Tibial artery (tissue), 4 donors: Measurements from ENCODE around the gene ADCY9.

Experiments
- DNase-seq, 2 donors: peaks; one replicate each; pipeline ENCODE4 v3.0.0-alpha.2; 2019
- H3K27ac ChIP-seq, 2 donors: fragments of 200-600 bp; sonication (generic) in 1 of 2; 1 replicate in 1 of 2; 2 replicates in 1 of 2; pipeline ENCODE4 v1.5.1; 2018 to 2019; ENCODE audit warnings: mild to moderate bottlenecking in 1 of 2
- H3K27me3 ChIP-seq, 2 donors: fragments of 200-600 bp; sonication (generic) in 1 of 2; one replicate each; pipeline versions ENCODE4 v1.5.1 to v1.6.0; 2016 to 2019
- H3K36me3 ChIP-seq, 3 donors: fragments of 200-600 bp; sonication (generic) in 2 of 3; one replicate each; pipeline ENCODE4 v1.5.1; 2016 to 2019; ENCODE audit warnings: mild to moderate bottlenecking in 2 of 3
- H3K4me1 ChIP-seq, 4 donors: fragments of 200-600 bp; sonication (generic) in 2 of 4; 1 replicate in 3 of 4; 2 replicates in 1 of 4; pipeline ENCODE4 v1.5.1; 2016 to 2019
- H3K4me3 ChIP-seq, 2 donors: fragments of 200-600 bp; sonication (generic) in 1 of 2; 1 replicate in 1 of 2; 2 replicates in 1 of 2; pipeline ENCODE4 v1.5.1; 2018 to 2019; ENCODE audit warnings: mild to moderate bottlenecking in 2 of 2
- H3K9me3 ChIP-seq, 3 donors: fragments of 200-600 bp; sonication (generic) in 1 of 3; one replicate each; pipeline ENCODE4 v1.5.1; 2016 to 2019
- intact Hi-C: fragments of 100-400 bp; cut with DNase I; formaldehyde crosslinking; loops from one replicate; pipeline ENCODE4 v1.15.0; 2023; ENCODE audit warnings: low total_unique reads
- TF ChIP-seq, protein P1 (sequence below), 2 experiments: fragments of 200-600 bp in 1 of 2; fragments of 450-650 bp in 1 of 2; IDR thresholded peaks; one replicate each; pipeline ENCODE4 v1.5.1; 2017 to 2019; ENCODE audit warnings: antibody characterized with exemption in 2 of 2, mild to moderate bottlenecking in 1 of 2, moderate library complexity in 1 of 2

ADCY9 gene

DNA sequence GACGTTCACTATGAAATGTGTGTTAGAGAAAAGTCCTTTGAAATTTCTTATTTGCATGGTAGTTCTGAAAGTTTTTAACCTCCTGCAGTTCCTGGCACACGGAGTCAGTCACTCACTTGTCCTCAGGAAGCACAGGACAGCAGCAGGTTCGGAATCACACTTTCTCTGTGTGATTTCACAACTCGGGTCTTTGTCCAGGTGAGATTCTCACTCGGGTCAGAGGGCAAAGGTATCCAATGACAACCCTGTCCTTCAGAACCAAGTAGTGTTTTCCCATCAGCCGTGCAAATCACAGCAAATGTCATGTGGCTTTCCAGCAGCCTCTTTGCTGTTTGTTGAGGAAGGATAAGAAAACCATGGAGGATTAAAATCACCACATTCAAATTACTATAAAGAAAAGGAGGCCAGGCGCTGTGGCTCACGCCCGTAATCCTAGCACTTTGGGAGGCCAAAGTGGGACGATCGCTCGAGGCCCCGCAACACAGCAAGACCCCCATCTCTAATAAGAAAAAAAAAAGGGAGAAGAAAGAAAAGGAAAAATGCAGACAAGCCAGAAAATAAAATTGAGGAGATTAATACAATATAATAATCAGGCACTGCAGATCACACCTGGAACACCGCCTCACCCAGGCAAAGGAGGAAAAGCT is 22.0 kb downstream of the ADCY9 start:
- H3K27me3 ChIP-seq, result no peaks in the 10 kb centered on the region
- H3K36me3 ChIP-seq, result no peaks in the 10 kb centered on the region
- H3K4me1 ChIP-seq, result peaks cover 0 to 84% (median 40%) of the 10 kb centered on the region in 4 donors
- H3K27ac ChIP-seq, result peak overlapping the region; percentile 61 to 64
- DNase-seq, result peak; percentile 9 to 50
- peak overlapping the region in 1 of 2 donors; percentile 41 for H3K4me3 ChIP-seq
- TF ChIP-seq, protein P1, sequence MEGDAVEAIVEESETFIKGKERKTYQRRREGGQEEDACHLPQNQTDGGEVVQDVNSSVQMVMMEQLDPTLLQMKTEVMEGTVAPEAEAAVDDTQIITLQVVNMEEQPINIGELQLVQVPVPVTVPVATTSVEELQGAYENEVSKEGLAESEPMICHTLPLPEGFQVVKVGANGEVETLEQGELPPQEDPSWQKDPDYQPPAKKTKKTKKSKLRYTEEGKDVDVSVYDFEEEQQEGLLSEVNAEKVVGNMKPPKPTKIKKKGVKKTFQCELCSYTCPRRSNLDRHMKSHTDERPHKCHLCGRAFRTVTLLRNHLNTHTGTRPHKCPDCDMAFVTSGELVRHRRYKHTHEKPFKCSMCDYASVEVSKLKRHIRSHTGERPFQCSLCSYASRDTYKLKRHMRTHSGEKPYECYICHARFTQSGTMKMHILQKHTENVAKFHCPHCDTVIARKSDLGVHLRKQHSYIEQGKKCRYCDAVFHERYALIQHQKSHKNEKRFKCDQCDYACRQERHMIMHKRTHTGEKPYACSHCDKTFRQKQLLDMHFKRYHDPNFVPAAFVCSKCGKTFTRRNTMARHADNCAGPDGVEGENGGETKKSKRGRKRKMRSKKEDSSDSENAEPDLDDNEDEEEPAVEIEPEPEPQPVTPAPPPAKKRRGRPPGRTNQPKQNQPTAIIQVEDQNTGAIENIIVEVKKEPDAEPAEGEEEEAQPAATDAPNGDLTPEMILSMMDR (IDR thresholded peaks at IDR 0.05), result no peak
- H3K9me3 ChIP-seq, result no peaks in the 10 kb centered on the region
- intact Hi-C loops, result no loop called here

GRCh38 chr16:4093495-4094126 is 22.6 kb downstream of the ADCY9 start:
- H3K9me3 ChIP-seq, result no peaks in the 10 kb centered on the region
- peak overlapping the region; percentile 61 to 64 for H3K27ac ChIP-seq
- peak; percentile 60 to 83 for DNase-seq
- peaks cover 0 to 88% (median 42%) of the 10 kb centered on the region in 4 donors for H3K4me1 ChIP-seq
- H3K27me3 ChIP-seq, result no peaks in the 10 kb centered on the region
- H3K36me3 ChIP-seq, result no peaks in the 10 kb centered on the region
- TF ChIP-seq, protein P1 (IDR thresholded peaks at IDR 0.05), result no peak
- peak overlapping the region; percentile 23 to 41 for H3K4me3 ChIP-seq
- intact Hi-C loops, result no loop called here

DNA sequence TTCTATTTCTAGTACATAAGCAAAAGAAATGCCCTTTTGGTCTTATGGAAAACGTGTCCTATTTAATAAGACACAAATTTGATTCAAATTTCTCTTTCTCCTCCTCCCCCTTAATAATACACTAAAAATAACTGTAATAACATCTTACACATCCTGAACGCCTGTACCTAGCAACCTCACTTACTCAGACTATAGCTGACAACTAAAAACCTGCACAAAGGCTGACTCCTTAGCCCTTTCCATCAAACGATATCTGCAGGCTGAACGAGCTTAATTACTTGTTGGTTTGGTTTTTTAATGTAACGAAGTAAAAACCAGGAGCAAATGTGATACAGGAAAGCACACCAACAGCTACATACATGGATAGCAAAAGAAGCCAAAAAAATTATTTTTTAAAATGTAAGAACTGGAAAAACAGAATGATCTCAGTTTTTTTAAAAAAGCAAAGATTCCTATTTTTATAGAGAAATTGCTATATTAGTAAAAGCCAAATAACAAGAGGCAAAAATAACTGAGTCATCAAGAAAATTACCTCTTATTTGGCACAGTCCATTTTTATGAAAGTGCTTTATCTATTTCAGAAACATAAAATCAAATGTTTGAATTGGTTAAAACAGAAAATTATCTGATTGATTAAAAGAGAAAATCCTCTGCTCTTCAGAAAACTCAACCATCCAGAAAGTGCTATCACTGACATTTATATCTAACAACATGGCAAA is 23.5 kb downstream of the ADCY9 start:
- no peaks in the 10 kb centered on the region for H3K36me3 ChIP-seq
- no peaks in the 10 kb centered on the region for H3K9me3 ChIP-seq
- H3K4me1 ChIP-seq, result peaks cover 0 to 88% (median 50%) of the 10 kb centered on the region in 4 donors
- TF ChIP-seq, protein P1 (IDR thresholded peaks at IDR 0.05), result no peak
- no peak for DNase-seq
- H3K27me3 ChIP-seq, result no peaks in the 10 kb centered on the region
- intact Hi-C loops, result no loop called here
- peak overlapping the region; percentile 61 to 64 for H3K27ac ChIP-seq
- peak overlapping the region in 1 of 2 donors; percentile 41 for H3K4me3 ChIP-seq

- Histone ChIP-seq H3K27me3 (no peaks in the 10 kb centered on the region), H3K4me3 (no peak overlapping the region), H3K4me1 (peaks cover 0 to 89% (median 47%) of the 10 kb centered on the region in 4 donors), H3K27ac (peak overlapping the region; percentile 83 to 88), H3K9me3 (no peaks in the 10 kb centered on the region), H3K36me3 (no peaks in the 10 kb centered on the region)
- intact Hi-C loops, result no loop called here
- DNase-seq, result no peak
- TF ChIP-seq, protein P1 (IDR thresholded peaks at IDR 0.05), result no peak
These were observed 24.8 kb downstream of the ADCY9 start for GRCh38 chr16:4091240-4092012.

DNA sequence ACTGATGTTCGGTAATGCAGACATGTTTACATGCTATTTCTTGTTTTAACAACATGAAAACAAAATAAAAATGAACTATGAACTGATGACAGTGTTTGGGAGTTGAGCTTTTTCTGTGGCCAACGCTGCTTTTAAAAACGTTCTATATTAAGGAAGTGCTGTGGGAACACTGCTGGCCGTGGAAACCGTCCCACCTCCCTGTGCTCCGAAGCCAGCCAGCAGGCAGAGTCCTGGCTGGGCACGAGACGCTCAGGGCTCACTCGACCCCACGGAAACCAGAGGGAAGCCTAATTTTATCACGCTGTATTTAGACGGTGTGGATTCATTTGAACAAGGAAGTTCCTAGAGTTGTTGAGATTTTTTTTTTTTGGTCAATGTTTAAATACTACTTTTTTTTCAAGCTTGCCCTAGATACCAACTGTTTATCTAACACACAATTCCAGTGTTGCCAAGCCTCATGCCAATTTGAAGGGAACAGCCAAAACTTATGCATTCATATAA is 25.8 kb downstream of the ADCY9 start:
- Histone ChIP-seq H3K9me3 (no peaks in the 10 kb centered on the region), H3K27ac (peak overlapping the region; percentile 83 to 88), H3K4me3 (peak overlapping the region in 1 of 2 donors; percentile 13), H3K4me1 (peaks cover 0 to 85% (median 45%) of the 10 kb centered on the region in 4 donors), H3K36me3 (no peaks in the 10 kb centered on the region), H3K27me3 (no peaks in the 10 kb centered on the region)
- TF ChIP-seq, protein P1 (IDR thresholded peaks at IDR 0.05), result no peak
- DNase-seq, result peak; percentile 69 to 84
- intact Hi-C loops, result no loop called here
